ENCODE results near the gene SYT6.

DNA sequence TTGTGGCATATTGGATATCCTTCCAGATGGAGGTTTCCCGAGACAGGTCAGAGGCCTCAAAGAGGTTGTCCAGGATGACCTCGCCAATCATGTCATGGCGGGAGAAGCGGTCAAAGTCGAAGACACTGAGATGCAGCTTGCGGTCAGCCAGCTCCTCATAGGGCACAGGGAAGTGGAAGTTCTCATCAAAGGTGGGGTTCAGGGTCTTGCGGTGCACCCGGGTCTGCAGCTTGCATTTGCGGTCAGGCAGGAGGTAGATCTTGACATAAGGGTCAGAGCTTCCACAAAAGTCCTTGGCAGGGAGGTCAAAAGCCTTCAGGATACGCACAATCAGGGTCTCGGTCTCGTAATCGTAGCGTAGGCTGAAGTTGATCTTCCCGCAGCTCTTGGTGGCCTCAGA lies 16.2 kb downstream of the SYT6 start:
- TF ChIP-seq, protein P1, sequence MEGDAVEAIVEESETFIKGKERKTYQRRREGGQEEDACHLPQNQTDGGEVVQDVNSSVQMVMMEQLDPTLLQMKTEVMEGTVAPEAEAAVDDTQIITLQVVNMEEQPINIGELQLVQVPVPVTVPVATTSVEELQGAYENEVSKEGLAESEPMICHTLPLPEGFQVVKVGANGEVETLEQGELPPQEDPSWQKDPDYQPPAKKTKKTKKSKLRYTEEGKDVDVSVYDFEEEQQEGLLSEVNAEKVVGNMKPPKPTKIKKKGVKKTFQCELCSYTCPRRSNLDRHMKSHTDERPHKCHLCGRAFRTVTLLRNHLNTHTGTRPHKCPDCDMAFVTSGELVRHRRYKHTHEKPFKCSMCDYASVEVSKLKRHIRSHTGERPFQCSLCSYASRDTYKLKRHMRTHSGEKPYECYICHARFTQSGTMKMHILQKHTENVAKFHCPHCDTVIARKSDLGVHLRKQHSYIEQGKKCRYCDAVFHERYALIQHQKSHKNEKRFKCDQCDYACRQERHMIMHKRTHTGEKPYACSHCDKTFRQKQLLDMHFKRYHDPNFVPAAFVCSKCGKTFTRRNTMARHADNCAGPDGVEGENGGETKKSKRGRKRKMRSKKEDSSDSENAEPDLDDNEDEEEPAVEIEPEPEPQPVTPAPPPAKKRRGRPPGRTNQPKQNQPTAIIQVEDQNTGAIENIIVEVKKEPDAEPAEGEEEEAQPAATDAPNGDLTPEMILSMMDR (IDR thresholded peaks at IDR 0.05): no peak
- TF ChIP-seq POLR2A (IDR thresholded peaks at IDR 0.05): no peak

Data from testis (tissue), 2 donors.